K562 (cell line): Measurements from ENCODE around the gene MPRIP. TPM values are rescaled to one million over a fixed set of nuclear protein-coding genes. Genes with fewer than 3 reads are reported as not detected.

Source experiments
- ATAC-seq: fragments of 200-7000 bp; cut with Tn5 transposase; 3 replicates; pipeline ENCODE4 v1.9.1; 2020; ENCODE audit warnings: moderate library complexity
- BruUV-seq: library from RNA; stranded (reverse); fragments of 400-500 nt; replicated peaks from 2 replicates; lab custom pipeline; 2021; lab: Mats Ljungman, UMichigan
- CTCF ChIA-PET: fragments of 300-600 bp; formaldehyde crosslinking; extraction: SDS; loops from one replicate; lab custom pipeline; 2021; ENCODE audit warnings: low intra/inter-chr PET ratio; lab: Yijun Ruan, JAX
- POLR2A ChIA-PET: fragments of 300-600, 350-650 bp; sonication (Branson Sonifier 250); formaldehyde crosslinking; extraction: SDS; loops from one replicate; lab custom pipeline; 2021; ENCODE audit warnings: antibody characterized with exemption, inconsistent platforms; lab: Yijun Ruan, JAX
- DNase-seq, 4 experiments: peaks; one replicate each; pipeline versions ENCODE4 v3.0.0 to v3.0.0-alpha.2; 2011 to 2018; ENCODE audit warnings: low spot score in 3 of 4, mixed read lengths in 3 of 4; ENCODE audit errors: extremely low read depth in 1 of 4
- FAIRE-seq: peaks from 2 replicates; lab custom pipeline; 2011; peaks lifted over from hg19 to GRCh38; lab: Jason Lieb, UNC
- H2AFZ ChIP-seq: 2 replicates; pipeline ENCODE4 v1.6.0; 2011; ENCODE audit warnings: low read depth, low read length, control low read depth, inconsistent platforms
- H3K27ac ChIP-seq: fragments of 200-600 bp; 3 replicates; pipeline ENCODE4 v1.8.0; 2011; ENCODE audit warnings: low read depth, mild to moderate bottlenecking, control low read depth, inconsistent platforms, low read length, moderate library complexity, mixed read lengths; ENCODE audit errors: extremely low read depth
- H3K27me3 ChIP-seq, 2 experiments: fragments of 300-600 bp in 1 of 2; 2 replicates in 1 of 2; 3 replicates in 1 of 2; pipeline versions ENCODE4 v1.6.0 to v1.8.0; 2011; ENCODE audit warnings: inconsistent platforms in 2 of 2, low read length in 2 of 2, mild to moderate bottlenecking in 1 of 2, mixed read lengths in 1 of 2, moderate library complexity in 1 of 2; ENCODE audit not compliant: control insufficient read depth in 2 of 2, insufficient read depth in 2 of 2
- H3K36me3 ChIP-seq: fragments of 300-600 bp; 3 replicates; pipeline ENCODE4 v1.8.0; 2011; ENCODE audit warnings: mild to moderate bottlenecking, low read length, inconsistent platforms; ENCODE audit not compliant: control insufficient read depth, insufficient read depth
- H3K4me1 ChIP-seq, 2 experiments: fragments of 200-600 bp in 1 of 2; replicated peaks in 1 of 2; 2 replicates in 1 of 2; 3 replicates in 1 of 2; pipeline versions ENCODE4 v1.5.1 to v1.8.0; 2011; ENCODE audit warnings: inconsistent platforms in 2 of 2, low read length in 2 of 2, mild to moderate bottlenecking in 1 of 2, mixed read lengths in 1 of 2, moderate library complexity in 1 of 2; ENCODE audit not compliant: control insufficient read depth in 2 of 2, insufficient read depth in 2 of 2
- H3K4me2 ChIP-seq: 2 replicates; pipeline ENCODE4 v1.6.1; 2011; ENCODE audit warnings: low read length, control low read depth, inconsistent platforms, mixed read lengths; ENCODE audit not compliant: insufficient read depth
- H3K4me3 ChIP-seq: fragments of 200-600 bp; sonication (generic), shearing (Covaris generic); 2 replicates; pipeline ENCODE4 v1.5.1; 2016; ENCODE audit warnings: control low read depth, inconsistent platforms
- H3K79me2 ChIP-seq: fragments of 200-600 bp; 3 replicates; pipeline ENCODE4 v1.8.0; 2011; ENCODE audit warnings: low read length, inconsistent platforms; ENCODE audit not compliant: control insufficient read depth, insufficient read depth
- H3K9ac ChIP-seq, 2 experiments: 2 replicates each; pipeline versions ENCODE4 v1.6.0 to v1.6.1; 2011; ENCODE audit warnings: low read depth in 2 of 2, low read length in 2 of 2, control low read depth in 1 of 2, inconsistent platforms in 1 of 2, mild to moderate bottlenecking in 1 of 2, mixed read lengths in 1 of 2; ENCODE audit not compliant: insufficient read depth in 1 of 2
- H3K9me1 ChIP-seq: one replicate; pipeline ENCODE4 v1.6.0; 2011; ENCODE audit warnings: inconsistent platforms, mild to moderate bottlenecking, low read length, moderate library complexity; ENCODE audit not compliant: control insufficient read depth, insufficient read depth
- H3K9me3 ChIP-seq: replicated peaks from 2 replicates; pipeline ENCODE4 v1.5.1; 2011; ENCODE audit warnings: low read depth, low read length, inconsistent platforms; ENCODE audit not compliant: control insufficient read depth, insufficient read depth
- H4K20me1 ChIP-seq: replicated peaks from 2 replicates; pipeline ENCODE4 v1.6.1; 2011; ENCODE audit warnings: low read length, inconsistent platforms, mixed read lengths; ENCODE audit not compliant: control insufficient read depth, insufficient read depth
- DEAF1 ChIP-seq: fragments of 450-650 bp; formaldehyde crosslinking; IDR thresholded peaks from 2 replicates; pipeline ENCODE4 v1.4.0; 2020; ENCODE audit warnings: mild to moderate bottlenecking, moderate library complexity
- SIX5 ChIP-seq, 2 experiments: IDR thresholded peaks; 2 replicates each; pipeline ENCODE4 v1.6.1; 2011; ENCODE audit warnings: low read length in 2 of 2, borderline replicate concordance in 1 of 2, low read depth in 1 of 2, mild to moderate bottlenecking in 1 of 2, moderate library complexity in 1 of 2; ENCODE audit not compliant: insufficient read depth in 1 of 2
- TBP ChIP-seq: optimal IDR thresholded peaks from 2 replicates; pipeline ENCODE3; 2011; ENCODE audit warnings: low read depth, low read length, improper control_type of control experiment
- THAP12 ChIP-seq: fragments of 250-450 bp; sonication (Bioruptor Pico); IDR thresholded peaks from 2 replicates; pipeline ENCODE4 v1.9.0; 2021; ENCODE audit warnings: mild to moderate bottlenecking, inconsistent platforms
- ZBTB5 ChIP-seq: fragments of 450-650 bp; IDR thresholded peaks from 2 replicates; pipeline ENCODE4 v1.6.1; 2017; ENCODE audit warnings: antibody characterized with exemption
- ZNF174 ChIP-seq: fragments of 250-450 bp; sonication (Bioruptor Pico); IDR thresholded peaks from 2 replicates; pipeline ENCODE4 v1.4.0; 2020; ENCODE audit warnings: mild to moderate bottlenecking
- ZNF655 ChIP-seq: fragments of 250-450 bp; sonication (Bioruptor Pico); IDR thresholded peaks from 2 replicates; pipeline ENCODE4 v1.5.0; 2021
- WGBS: fragments of 100-300 bp; shearing (Covaris generic); methylation state at CpG from one replicate; pipeline ENCODE4 v1.1.6; 2016; ENCODE audit warnings: low coverage, mixed read lengths; ENCODE audit not compliant: insufficient coverage; ENCODE audit errors: missing lambda C conversion rate; 5-methylcytosine and 5-hydroxymethylcytosine counted together
- in situ Hi-C: fragments of 300-500 bp; cut with MboI; formaldehyde crosslinking; loops from 4 replicates; pipeline ENCODE4 v1.15.0; 2018; ENCODE audit warnings: inconsistent platforms, mixed read lengths
- intact Hi-C: fragments of 100-400 bp; cut with micrococcal nuclease; formaldehyde crosslinking; loops from 2 replicates; pipeline ENCODE4 v1.14.2; 2022
- polyA plus RNA-seq, 8 experiments: library from polyadenylated mRNA; depleted of rRNA in 4 of 8; stranded (reverse) in 5 of 8; unstranded in 3 of 8; fragments of >200 nt; fragmentation: Nextera tagmentation in 2 of 8; fragmentation: Illumina TruSeq in 1 of 8; extraction: Ambion mirVana in 2 of 8; extraction: Trizol in 1 of 8; gene quantifications; 2 replicates each; pipeline versions ENCODE4 v1.2.1 to v1.2.3, GENCODE V29; 2011 to 2014; ENCODE audit warnings: inconsistent platforms in 1 of 8, missing spikeins in 1 of 8
- total RNA-seq, 7 experiments: library from RNA; depleted of rRNA in 6 of 7; stranded (reverse); fragments of >200 nt in 6 of 7; fragmentation: Illumina TruSeq in 2 of 7; extraction: Trizol in 2 of 7; gene quantifications; 2 replicates each; pipeline versions ENCODE4 v1.2.1 to v1.2.3, GENCODE V29; 2011 to 2021; ENCODE audit warnings: low replicate concordance in 1 of 7

Gene MPRIP
- total and polyA plus RNA-seq, 9 of the 15 experiments (the other 6 are each of a cell fraction or from before 2014, with no cell fraction given), result 10.0 to 72.6 (median 30.1) TPM

- no peak for TF ChIP-seq DEAF1 (CRISPR knock-in tag)
These were observed 30.3 kb downstream of the MPRIP start (continued) for GRCh38 chr17:17072546-17072945.

- ChIA-PET POLR2A (no interaction called here), CTCF (no interaction called here)
- ATAC-seq, result no peak
- Histone ChIP-seq H3K4me1 (peaks cover 9 to 17% of the 10 kb centered on the region in 2 experiments), H3K36me3 (peaks cover 18% of the 10 kb centered on the region; the same call in 2 of the 3 replicates), H3K79me2 (peaks cover 15% of the 10 kb centered on the region; the same call in 1 of the 3 replicates), H3K4me2 (no peak overlapping the region), H3K9me3 (no peaks in the 10 kb centered on the region; the same call in 1 of the 2 replicates), H4K20me1 (peaks cover 8% of the 10 kb centered on the region), H3K9ac (no peak overlapping the region; a peak in 1 of 4 replicates), H2AFZ (no peak overlapping the region), H3K27ac (no peak overlapping the region), H3K27me3 (no peaks in the 10 kb centered on the region), H3K9me1 (peaks cover 2% of the 10 kb centered on the region), H3K4me3 (no peak overlapping the region)
- intact Hi-C loops (no loop called here), in situ Hi-C loops (no loop called here)
- no TSS peak for BruUV-seq
- TF ChIP-seq ZNF174 (CRISPR knock-in tag) (no peak), THAP12 (CRISPR knock-in tag) (no peak), ZBTB5 (no peak), ZNF655 (CRISPR knock-in tag) (no peak), TBP (no peak), SIX5 (IDR thresholded peaks at IDR 0.05; ENCODE audit: borderline replicate concordance in 1 of 2, insufficient read depth in 1 of 2, low read depth in 1 of 2, low read length in 2 of 2) (no peak)
- no peak for FAIRE-seq
- no peak for DNase-seq
- 85% methylated on average over 12 of the region's 12 CpGs for WGBS
These were observed 30.8 kb downstream of the MPRIP start for GRCh38 chr17:17073030-17073564.
